OCI-LY1 (cell line): ENCODE measurements around the gene NID1.

ENCODE experiments used
- H2AFZ ChIP-seq: fragments of 200-600 bp; sonication (generic), shearing (Covaris generic); 2 replicates; pipeline ENCODE4 v1.6.0; 2014; ENCODE audit warnings: antibody characterized with exemption, mild to moderate bottlenecking, low read length
- H3F3A ChIP-seq: fragments of 200-600 bp; sonication (generic), shearing (Covaris generic); 2 replicates; pipeline ENCODE4 v1.6.0; 2014; ENCODE audit warnings: mild to moderate bottlenecking, antibody characterized with exemption, low read length, moderate library complexity; ENCODE audit not compliant: insufficient read depth
- H3K27ac ChIP-seq: fragments of 200-600 bp; sonication (generic); 2 replicates; pipeline ENCODE4 v1.5.1; 2014; ENCODE audit warnings: low read length, mixed run types, mild to moderate bottlenecking, low read depth; ENCODE audit not compliant: poor library complexity, severe bottlenecking
- H3K27me3 ChIP-seq: fragments of 200-600 bp; sonication (generic); 2 replicates; pipeline ENCODE4 v1.6.0; 2014; ENCODE audit warnings: antibody characterized with exemption, mild to moderate bottlenecking, low read length, moderate library complexity; ENCODE audit not compliant: insufficient read depth
- H3K36me3 ChIP-seq: fragments of 200-600 bp; sonication (generic); 2 replicates; pipeline ENCODE4 v1.6.1; 2014; ENCODE audit warnings: mild to moderate bottlenecking, antibody characterized with exemption, low read length, moderate library complexity, mixed read lengths; ENCODE audit not compliant: insufficient read depth
- H3K4me1 ChIP-seq: fragments of 200-600 bp; sonication (generic); 2 replicates; pipeline ENCODE4 v1.5.1; 2014; ENCODE audit warnings: mild to moderate bottlenecking, low read length, moderate library complexity; ENCODE audit not compliant: insufficient read depth, severe bottlenecking
- H3K4me2 ChIP-seq: fragments of 200-600 bp; sonication (generic), shearing (Covaris generic); 2 replicates; pipeline ENCODE4 v1.6.1; 2014; ENCODE audit warnings: low read length
- H3K4me3 ChIP-seq: fragments of 200-600 bp; sonication (generic); 2 replicates; pipeline ENCODE4 v1.5.1; 2014; ENCODE audit warnings: low read length, low read depth, mild to moderate bottlenecking, mixed read lengths; ENCODE audit not compliant: poor library complexity, severe bottlenecking
- H3K79me2 ChIP-seq: fragments of 200-600 bp; shearing (Covaris generic); 2 replicates; pipeline ENCODE4 v1.6.1; 2016; ENCODE audit warnings: mixed run types, low read length, mixed read lengths; ENCODE audit not compliant: insufficient read depth
- H3K9ac ChIP-seq: fragments of 200-600 bp; sonication (generic), shearing (Covaris generic); 2 replicates; pipeline ENCODE4 v1.6.1; 2014; ENCODE audit warnings: mild to moderate bottlenecking, low read length, mixed read lengths
- H3K9me2 ChIP-seq: fragments of 200-600 bp; sonication (generic), shearing (Covaris generic); 2 replicates; pipeline ENCODE4 v1.6.1; 2014; ENCODE audit warnings: low read depth, mild to moderate bottlenecking, low read length, mixed read lengths
- H3K9me3 ChIP-seq: fragments of 200-600 bp; shearing (Covaris generic); 2 replicates; pipeline ENCODE4 v1.6.1; 2014; ENCODE audit warnings: low read length, mixed read lengths
- H4K20me1 ChIP-seq: fragments of 200-600 bp; sonication (generic), shearing (Covaris generic); 2 replicates; pipeline ENCODE4 v1.6.0; 2016; ENCODE audit warnings: mild to moderate bottlenecking, low read length; ENCODE audit not compliant: insufficient read depth
- EZH2 ChIP-seq: fragments of 200-600 bp; sonication (generic), shearing (Covaris generic); IDR thresholded peaks from 2 replicates; pipeline ENCODE4 v1.8.0; 2017; ENCODE audit warnings: borderline replicate concordance, mixed run types, mild to moderate bottlenecking, antibody characterized with exemption, low read length, moderate library complexity, mixed read lengths
- TF ChIP-seq, protein P1 (sequence below): fragments of 200-600 bp; sonication (generic), shearing (Covaris generic); IDR thresholded peaks from 2 replicates; pipeline ENCODE4 v1.5.1; 2017; ENCODE audit warnings: mild to moderate bottlenecking, antibody characterized with exemption, low read length, moderate library complexity, mixed read lengths

Gene NID1

DNA sequence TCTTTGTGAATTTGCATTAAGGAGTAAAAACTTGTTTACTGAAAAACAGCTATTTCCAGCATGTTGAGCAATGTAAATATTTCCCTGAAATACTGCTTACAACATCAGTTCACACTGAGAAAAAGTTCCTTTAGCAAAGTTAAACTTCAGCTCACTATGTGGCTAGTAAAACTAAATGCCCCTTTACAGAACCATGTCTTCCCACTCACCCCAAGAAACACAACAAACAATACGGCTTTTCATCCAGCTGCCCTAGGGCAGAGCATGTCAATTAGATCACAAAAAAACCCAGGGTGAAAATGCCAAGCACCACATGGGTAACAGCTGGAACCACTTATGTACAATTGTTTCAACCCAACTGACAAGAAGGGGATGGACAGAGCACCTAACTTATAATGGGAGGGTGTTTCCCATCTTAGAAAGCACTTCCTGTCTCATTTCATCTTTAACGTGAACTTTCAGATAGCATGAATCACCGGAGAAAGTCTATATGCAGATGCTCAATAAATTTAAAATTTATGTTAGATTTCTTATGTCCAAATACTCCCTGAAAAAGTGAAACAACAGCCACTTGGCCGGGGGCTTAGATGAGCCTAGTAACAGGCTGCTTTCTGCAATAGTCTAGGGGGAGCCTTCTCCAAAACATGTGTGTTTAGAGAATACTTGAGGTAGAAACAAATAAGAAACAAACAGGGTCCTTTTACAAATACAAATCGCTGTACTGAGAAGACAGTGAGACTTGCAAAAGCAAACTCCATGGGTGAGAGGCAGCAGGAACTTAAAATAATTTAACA lies 6.6 kb downstream of the NID1 start:
- no peak overlapping the region for H3K27ac ChIP-seq
- H3F3A ChIP-seq = no peaks in the 10 kb centered on the region
- H3K27me3 ChIP-seq = peaks cover 4% of the 10 kb centered on the region; the same call in 1 of the 2 replicates
- H3K9me2 ChIP-seq = no peaks in the 10 kb centered on the region
- H3K79me2 ChIP-seq = no peaks in the 10 kb centered on the region
- H2AFZ ChIP-seq = no peak overlapping the region
- H3K9me3 ChIP-seq = no peaks in the 10 kb centered on the region
- H3K4me1 ChIP-seq = no peaks in the 10 kb centered on the region
- H3K9ac ChIP-seq = no peak overlapping the region
- no peaks in the 10 kb centered on the region for H3K36me3 ChIP-seq
- H4K20me1 ChIP-seq = no peaks in the 10 kb centered on the region
- no peak overlapping the region for H3K4me3 ChIP-seq
- TF ChIP-seq, protein P1, sequence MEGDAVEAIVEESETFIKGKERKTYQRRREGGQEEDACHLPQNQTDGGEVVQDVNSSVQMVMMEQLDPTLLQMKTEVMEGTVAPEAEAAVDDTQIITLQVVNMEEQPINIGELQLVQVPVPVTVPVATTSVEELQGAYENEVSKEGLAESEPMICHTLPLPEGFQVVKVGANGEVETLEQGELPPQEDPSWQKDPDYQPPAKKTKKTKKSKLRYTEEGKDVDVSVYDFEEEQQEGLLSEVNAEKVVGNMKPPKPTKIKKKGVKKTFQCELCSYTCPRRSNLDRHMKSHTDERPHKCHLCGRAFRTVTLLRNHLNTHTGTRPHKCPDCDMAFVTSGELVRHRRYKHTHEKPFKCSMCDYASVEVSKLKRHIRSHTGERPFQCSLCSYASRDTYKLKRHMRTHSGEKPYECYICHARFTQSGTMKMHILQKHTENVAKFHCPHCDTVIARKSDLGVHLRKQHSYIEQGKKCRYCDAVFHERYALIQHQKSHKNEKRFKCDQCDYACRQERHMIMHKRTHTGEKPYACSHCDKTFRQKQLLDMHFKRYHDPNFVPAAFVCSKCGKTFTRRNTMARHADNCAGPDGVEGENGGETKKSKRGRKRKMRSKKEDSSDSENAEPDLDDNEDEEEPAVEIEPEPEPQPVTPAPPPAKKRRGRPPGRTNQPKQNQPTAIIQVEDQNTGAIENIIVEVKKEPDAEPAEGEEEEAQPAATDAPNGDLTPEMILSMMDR = no peak
- no peak for TF ChIP-seq EZH2
- H3K4me2 ChIP-seq = no peak overlapping the region

DNA sequence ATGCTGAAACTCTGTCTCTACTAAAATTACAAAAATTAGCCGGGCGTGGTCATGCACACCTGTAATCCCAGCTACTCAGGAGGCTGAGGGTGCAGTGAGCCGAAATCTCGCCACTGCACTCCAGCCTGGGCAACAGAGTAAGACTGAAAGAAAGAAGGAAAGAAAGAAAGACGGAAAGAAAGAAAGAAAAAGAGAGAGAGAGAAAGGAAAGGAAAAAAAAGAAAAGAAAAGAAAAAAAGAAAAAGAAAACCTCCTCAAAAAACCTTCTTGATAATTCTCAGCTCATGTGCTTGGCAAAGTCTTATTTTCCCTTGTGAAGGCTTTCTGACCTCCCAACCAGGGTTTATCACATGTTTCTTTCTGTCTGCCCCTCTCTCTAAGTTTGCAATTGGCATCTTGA lies 7.3 kb downstream of the NID1 start:
- H3K27me3 ChIP-seq = peaks cover 4% of the 10 kb centered on the region; the same call in 1 of the 2 replicates
- H3K36me3 ChIP-seq = no peaks in the 10 kb centered on the region
- H3K27ac ChIP-seq = no peak overlapping the region
- H4K20me1 ChIP-seq = no peaks in the 10 kb centered on the region
- H3F3A ChIP-seq = no peaks in the 10 kb centered on the region
- H3K4me1 ChIP-seq = no peaks in the 10 kb centered on the region
- H3K4me2 ChIP-seq = no peak overlapping the region
- no peak overlapping the region for H2AFZ ChIP-seq
- no peak overlapping the region for H3K9ac ChIP-seq
- no peaks in the 10 kb centered on the region for H3K79me2 ChIP-seq
- no peaks in the 10 kb centered on the region for H3K9me3 ChIP-seq
- TF ChIP-seq, protein P1 = no peak
- TF ChIP-seq EZH2 = no peak
- no peaks in the 10 kb centered on the region for H3K9me2 ChIP-seq
- H3K4me3 ChIP-seq = no peak overlapping the region

DNA sequence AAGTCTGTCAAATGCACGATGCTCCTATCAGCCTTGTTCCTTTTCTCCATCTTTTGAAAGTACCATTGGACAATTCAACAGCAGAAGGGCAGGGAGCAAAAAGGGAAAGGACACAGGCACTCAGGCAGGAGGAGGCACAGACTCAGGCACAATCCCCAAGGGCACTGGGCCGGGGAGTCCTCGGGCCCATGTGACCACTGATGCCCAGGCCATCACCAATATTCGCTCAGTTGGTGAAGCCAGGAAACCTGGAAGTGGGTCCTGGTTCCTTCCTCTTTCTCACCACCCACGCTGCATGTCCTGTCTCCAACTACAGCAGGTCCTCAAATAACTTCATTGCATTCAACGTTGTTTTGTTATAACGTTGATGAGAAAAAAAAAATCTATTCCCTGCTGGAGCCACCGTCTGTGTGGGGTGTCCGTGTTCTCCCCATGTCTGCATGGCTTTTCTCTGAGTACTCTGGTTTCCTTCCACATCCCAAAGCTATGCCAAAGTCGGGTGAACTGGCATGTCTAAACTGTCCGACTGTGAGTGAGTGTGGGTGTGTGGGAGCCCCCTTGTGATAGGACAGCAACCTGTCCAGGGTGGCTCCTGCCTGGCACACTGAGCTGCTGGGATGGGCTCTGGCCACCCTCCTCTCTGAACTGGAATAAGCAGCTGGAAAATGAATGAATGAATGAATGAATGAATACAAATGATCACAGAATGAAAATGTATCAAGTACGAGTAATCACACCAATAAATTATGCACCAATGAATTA lies 12.5 kb downstream of the NID1 start:
- Histone ChIP-seq H3K9ac (no peak overlapping the region), H3K4me1 (no peaks in the 10 kb centered on the region), H3K9me2 (no peaks in the 10 kb centered on the region), H3K27ac (no peak overlapping the region), H3K4me2 (no peak overlapping the region), H3F3A (no peaks in the 10 kb centered on the region), H2AFZ (no peak overlapping the region), H3K27me3 (peaks cover 4% of the 10 kb centered on the region; the same call in 1 of the 2 replicates), H4K20me1 (no peaks in the 10 kb centered on the region), H3K36me3 (no peaks in the 10 kb centered on the region), H3K4me3 (no peak overlapping the region), H3K9me3 (no peaks in the 10 kb centered on the region), H3K79me2 (no peaks in the 10 kb centered on the region)
- TF ChIP-seq, protein P1 = no peak
- no peak for TF ChIP-seq EZH2
